Adrenal gland (tissue), 12 donors: Measurements from ENCODE around the gene ALLC. TPM values are rescaled to one million over a fixed set of nuclear protein-coding genes. Genes with fewer than 3 reads are reported as not detected.

Source experiments
- DNase-seq, 7 donors: peaks; one replicate each; pipeline ENCODE4 v3.0.0-alpha.2; 2019 to 2020
- H3K27ac ChIP-seq, 5 donors: fragments of 200-600 bp; sonication (generic) in 4 of 5; 1 replicate in 3 of 5; 2 replicates in 2 of 5; pipeline versions ENCODE4 v1.5.1 to v1.8.0; 2016 to 2020; ENCODE audit warnings: mild to moderate bottlenecking in 1 of 5
- H3K27me3 ChIP-seq: fragments of 200-600 bp; 2 replicates; pipeline ENCODE4 v1.8.0; 2021
- H3K36me3 ChIP-seq, 2 donors: fragments of 200-600 bp; replicated peaks in 1 of 2; 1 replicate in 1 of 2; 2 replicates in 1 of 2; pipeline versions ENCODE4 v1.5.1 to v1.8.0; 2018 to 2022
- H3K4me1 ChIP-seq, 2 donors: fragments of 200-600 bp; replicated peaks in 1 of 2; 1 replicate in 1 of 2; 2 replicates in 1 of 2; pipeline versions ENCODE4 v1.5.1 to v1.8.0; 2018 to 2021
- H3K4me3 ChIP-seq, 4 donors: fragments of 200-600 bp; sonication (generic) in 3 of 4; one replicate each; pipeline ENCODE4 v1.5.1; 2016 to 2018
- H3K9me3 ChIP-seq, 3 donors: fragments of 200-600 bp; sonication (generic) in 1 of 3; replicated peaks in 1 of 3; 1 replicate in 2 of 3; 2 replicates in 1 of 3; pipeline versions ENCODE4 v1.5.1 to v1.8.0; 2016 to 2021
- POLR2A ChIP-seq, 2 donors: fragments of 450-650 bp; IDR thresholded peaks; one replicate each; pipeline ENCODE4 v1.6.1; 2017; ENCODE audit warnings: antibody characterized with exemption in 2 of 2, mild to moderate bottlenecking in 2 of 2, moderate library complexity in 1 of 2
- WGBS, 4 donors: extraction: QIAGEN DNeasy Blood & Tissue Kit in 2 of 4; methylation state at CpG; one replicate each; pipeline versions ENCODE4 v1.1.5 to v1.1.7; 2013 to 2017; 5-methylcytosine and 5-hydroxymethylcytosine counted together
- intact Hi-C, 2 donors: fragments of 100-400 bp; cut with DNase I; formaldehyde crosslinking; loops; one replicate each; pipeline versions ENCODE4 v1.14.1 to v1.15.0; 2022 to 2023
- polyA plus RNA-seq, 3 donors: library from polyadenylated mRNA; stranded (reverse); fragments of 200-250 nt in 2 of 3; fragments of 350-450 nt in 1 of 3; fragmentation: Illumina TruSeq in 1 of 3; extraction: RNeasy Lipid Tissue Mini Kit (QIAGEN cat#74804) in 1 of 3; gene quantifications; one replicate each; pipeline ENCODE4 v1.2.3, GENCODE V29; 2013 to 2014
- total RNA-seq, 9 donors: library from RNA; depleted of rRNA in 4 of 9; stranded (reverse); fragments of >200 nt in 4 of 9; fragments of 120-200 nt in 1 of 9; fragmentation: NEBNext Ultra II Directional in 1 of 9; extraction: Animal tissue kit (Norgen Biotek cat#: 25700) in 1 of 9; gene quantifications; one replicate each; pipeline versions ENCODE4 v1.1.0 to v1.2.4, GENCODE V29; 2013 to 2023
- TF ChIP-seq, protein P1 (sequence below), 6 experiments: fragments of 450-650 bp in 4 of 6; fragments of 200-600 bp in 2 of 6; sonication (generic) in 1 of 6; IDR thresholded peaks; 1 replicate in 5 of 6; 2 replicates in 1 of 6; pipeline versions ENCODE4 v1.5.1 to v1.8.0; 2016 to 2021; ENCODE audit warnings: antibody characterized with exemption in 6 of 6, mild to moderate bottlenecking in 2 of 6, moderate library complexity in 1 of 6
- donor health status: healthy with polysubstance abuse.
- donor health status: Bipolar disorder and iron deficiency.
- donor health status: DM: yes; HTN: yes; CAD: no.
- donor health status: DM: no; HTN: no; CAD: no.
- donor health status: DM: no; HTN: no; CAD: no.
- donor health status: DM: yes; HTN: yes; CAD: no.

Gene ALLC
- total and polyA plus RNA-seq, 12 donors: 0.07 to 7.9 (median 0.72) TPM; not detected in 5

DNA sequence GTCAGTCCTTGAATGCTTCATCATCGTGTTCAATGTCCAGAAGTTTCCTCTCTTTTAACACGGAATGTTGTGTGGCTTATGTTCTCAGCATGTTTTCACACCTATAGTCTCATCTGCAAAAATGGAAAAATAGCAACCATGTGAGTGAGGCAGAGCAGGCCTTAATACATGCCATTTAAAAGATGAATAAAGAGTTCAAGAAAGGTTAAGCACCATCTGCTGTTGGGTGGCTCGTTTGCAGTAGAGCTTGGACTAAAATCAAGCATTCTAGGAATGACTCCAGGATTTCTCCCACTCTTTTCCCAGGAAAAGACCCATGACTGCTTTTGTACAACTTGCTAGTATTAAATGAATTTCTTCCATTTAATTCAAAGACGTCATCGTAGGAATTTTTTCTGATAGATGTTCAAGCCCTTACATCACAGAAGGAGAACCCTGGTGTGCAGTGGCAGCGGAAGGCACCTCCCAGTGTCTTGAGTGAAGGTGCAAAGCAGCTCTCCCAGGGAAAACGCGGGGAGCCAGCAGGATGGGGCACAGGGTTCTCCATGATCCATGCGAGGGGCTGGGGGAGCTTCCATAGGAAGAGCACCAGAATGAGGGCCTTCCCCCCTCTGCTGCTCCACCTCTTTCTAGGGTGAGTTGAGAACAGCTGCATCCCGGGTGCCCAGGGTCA lies 55.0 kb downstream of the ALLC start:
- Histone ChIP-seq H3K36me3 (no peaks in the 10 kb centered on the region), H3K4me1 (no peaks in the 10 kb centered on the region), H3K27ac (peak overlapping the region in 1 of 5 donors; percentile 25), H3K9me3 (no peaks in the 10 kb centered on the region), H3K27me3 (no peaks in the 10 kb centered on the region), H3K4me3 (no peak overlapping the region)
- no peak for DNase-seq
- TF ChIP-seq POLR2A (IDR thresholded peaks at IDR 0.05): no peak
- TF ChIP-seq, protein P1, sequence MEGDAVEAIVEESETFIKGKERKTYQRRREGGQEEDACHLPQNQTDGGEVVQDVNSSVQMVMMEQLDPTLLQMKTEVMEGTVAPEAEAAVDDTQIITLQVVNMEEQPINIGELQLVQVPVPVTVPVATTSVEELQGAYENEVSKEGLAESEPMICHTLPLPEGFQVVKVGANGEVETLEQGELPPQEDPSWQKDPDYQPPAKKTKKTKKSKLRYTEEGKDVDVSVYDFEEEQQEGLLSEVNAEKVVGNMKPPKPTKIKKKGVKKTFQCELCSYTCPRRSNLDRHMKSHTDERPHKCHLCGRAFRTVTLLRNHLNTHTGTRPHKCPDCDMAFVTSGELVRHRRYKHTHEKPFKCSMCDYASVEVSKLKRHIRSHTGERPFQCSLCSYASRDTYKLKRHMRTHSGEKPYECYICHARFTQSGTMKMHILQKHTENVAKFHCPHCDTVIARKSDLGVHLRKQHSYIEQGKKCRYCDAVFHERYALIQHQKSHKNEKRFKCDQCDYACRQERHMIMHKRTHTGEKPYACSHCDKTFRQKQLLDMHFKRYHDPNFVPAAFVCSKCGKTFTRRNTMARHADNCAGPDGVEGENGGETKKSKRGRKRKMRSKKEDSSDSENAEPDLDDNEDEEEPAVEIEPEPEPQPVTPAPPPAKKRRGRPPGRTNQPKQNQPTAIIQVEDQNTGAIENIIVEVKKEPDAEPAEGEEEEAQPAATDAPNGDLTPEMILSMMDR (IDR thresholded peaks at IDR 0.05): no peak
- 61 to 77% (median 72%) methylated on average over 10 of the region's 10 CpGs for WGBS, 4 donors
- intact Hi-C loops: no loop called here

DNA sequence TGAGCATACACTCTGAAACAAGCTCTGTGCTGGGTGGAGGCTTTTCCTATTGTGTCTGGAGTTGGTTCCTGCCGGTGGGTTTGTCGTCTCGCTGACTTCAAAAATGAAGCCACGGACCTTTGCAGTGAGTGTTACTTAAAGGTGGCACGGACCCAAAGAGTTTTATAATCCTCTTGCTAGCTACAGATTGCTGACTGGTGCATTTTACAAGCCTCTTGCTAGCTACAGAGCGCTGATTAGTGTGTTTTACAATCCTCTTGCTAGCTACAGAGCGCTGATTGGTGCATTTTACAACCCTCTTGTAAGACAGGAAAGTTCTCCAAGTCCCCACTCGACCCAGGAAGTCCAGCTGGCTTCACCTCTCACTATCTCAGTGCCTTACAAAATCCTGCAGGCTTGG lies 60.7 kb downstream of the ALLC start:
- Histone ChIP-seq H3K9me3 (no peaks in the 10 kb centered on the region), H3K27me3 (no peaks in the 10 kb centered on the region), H3K4me1 (no peaks in the 10 kb centered on the region), H3K4me3 (no peak overlapping the region), H3K36me3 (no peaks in the 10 kb centered on the region), H3K27ac (no peak overlapping the region)
- DNase-seq: no peak
- intact Hi-C loops: no loop called here
- 70 to 88% (median 82%) methylated on average over 8 of the region's 8 CpGs for WGBS, 4 donors
- TF ChIP-seq, protein P1 (IDR thresholded peaks at IDR 0.05): no peak
- TF ChIP-seq POLR2A (IDR thresholded peaks at IDR 0.05): no peak

DNA sequence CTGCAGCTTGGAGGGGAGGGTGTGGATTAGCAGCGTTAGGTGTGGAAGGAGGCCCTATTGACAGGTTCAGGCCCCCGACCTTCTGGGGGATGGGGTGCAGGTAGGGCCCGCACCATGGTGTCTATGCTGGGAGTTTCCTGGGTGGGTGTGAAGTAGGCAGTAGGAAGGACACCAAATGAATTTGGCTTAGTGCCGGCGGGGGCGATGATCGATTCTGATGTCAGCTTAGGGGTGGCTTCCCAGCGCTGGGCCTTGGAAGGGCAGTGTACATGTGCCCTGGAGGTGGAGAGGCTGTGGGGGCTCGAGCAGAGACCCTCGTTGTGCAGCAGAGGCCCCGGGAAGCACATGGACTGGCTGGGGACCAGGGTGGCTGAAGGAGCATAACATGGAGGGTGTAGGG lies 67.0 kb downstream of the ALLC start:
- Histone ChIP-seq H3K27me3 (no peaks in the 10 kb centered on the region), H3K4me1 (no peaks in the 10 kb centered on the region), H3K36me3 (no peaks in the 10 kb centered on the region), H3K4me3 (no peak overlapping the region), H3K27ac (no peak overlapping the region), H3K9me3 (no peaks in the 10 kb centered on the region)
- intact Hi-C loops: loop anchor here (5.0 kb wide), 3 partner anchors 52 to 102 kb away; no protein-coding TSS in a partner anchor
- no peak for DNase-seq
- 83 to 86% (median 84%) methylated on average over 11 of the region's 11 CpGs for WGBS, 4 donors
- no peak for TF ChIP-seq POLR2A (IDR thresholded peaks at IDR 0.05)
- TF ChIP-seq, protein P1 (IDR thresholded peaks at IDR 0.05): no peak

DNA sequence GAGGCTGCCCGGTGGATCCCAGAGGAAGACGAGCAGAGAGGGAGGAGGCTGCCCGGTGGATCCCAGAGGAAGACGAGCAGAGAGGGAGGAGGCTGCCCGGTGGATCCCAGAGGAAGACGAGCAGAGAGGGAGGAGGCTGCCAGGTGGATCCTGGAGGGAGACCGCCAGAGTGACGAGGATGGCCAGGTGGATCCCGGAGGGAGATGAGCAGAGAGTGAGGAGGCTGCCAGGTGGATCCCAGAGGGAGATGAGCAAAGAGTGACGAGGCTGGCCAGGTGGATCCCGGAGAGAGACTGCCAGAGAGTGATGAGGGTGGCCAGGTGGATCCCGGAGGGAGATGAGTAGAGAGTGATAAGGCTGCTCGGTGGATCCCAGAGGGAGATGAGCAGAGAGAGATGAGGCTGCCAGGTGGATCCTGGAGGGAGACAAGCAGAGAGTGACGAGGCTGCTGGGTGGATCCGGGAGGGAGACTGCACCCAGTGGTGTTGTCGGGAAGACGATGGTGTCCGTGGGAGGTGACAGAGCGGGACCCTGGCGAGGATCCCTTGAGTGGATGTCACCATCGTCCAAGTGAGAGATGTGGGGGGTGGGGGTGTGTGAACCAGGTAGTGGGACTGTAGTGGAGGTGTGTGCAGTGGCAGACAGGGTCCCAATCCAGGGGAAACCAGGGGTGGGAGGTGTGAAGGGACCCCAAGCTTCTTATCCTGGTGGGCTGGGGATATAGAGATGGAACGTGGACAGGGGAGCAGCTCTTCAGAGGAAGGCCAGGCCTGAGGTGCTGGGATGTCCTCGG lies 67.7 kb downstream of the ALLC start:
- H3K4me3 ChIP-seq: no peak overlapping the region
- H3K27ac ChIP-seq: no peak overlapping the region
- intact Hi-C loops: loop anchor here (5.0 kb wide), 3 partner anchors 52 to 102 kb away; no protein-coding TSS in a partner anchor
- H3K36me3 ChIP-seq: no peaks in the 10 kb centered on the region
- no peaks in the 10 kb centered on the region for H3K9me3 ChIP-seq
- no peak for TF ChIP-seq POLR2A (IDR thresholded peaks at IDR 0.05)
- TF ChIP-seq, protein P1 (IDR thresholded peaks at IDR 0.05): no peak
- H3K27me3 ChIP-seq: no peaks in the 10 kb centered on the region
- DNase-seq: no peak
- H3K4me1 ChIP-seq: no peaks in the 10 kb centered on the region
- 76 to 84% (median 78%) methylated on average over 16 to 23 of the region's 23 CpGs for WGBS, 4 donors
